BE2C (cell line): Measurements from ENCODE around the gene VEPH1.

Experiments used
- DNase-seq: peaks from one replicate; pipeline ENCODE4 v3.0.0-alpha.2; 2020
- H3K27me3 ChIP-seq: fragments of 250-450 bp; sonication (Bioruptor Pico); 2 replicates; pipeline ENCODE4 v1.5.1; 2020; ENCODE audit warnings: mild to moderate bottlenecking
- H3K36me3 ChIP-seq: fragments of 250-450 bp; sonication (Bioruptor Pico); 2 replicates; pipeline ENCODE4 v1.5.1; 2020; ENCODE audit warnings: mild to moderate bottlenecking
- H3K4me1 ChIP-seq: fragments of 250-450 bp; sonication (Bioruptor Pico); 2 replicates; pipeline ENCODE4 v1.5.1; 2020
- H3K4me3 ChIP-seq: 2 replicates; pipeline ENCODE4 v1.5.1; 2011; ENCODE audit warnings: low read depth, low read length
- H3K9me3 ChIP-seq: fragments of 250-450 bp; sonication (Bioruptor Pico); 2 replicates; pipeline ENCODE4 v1.5.1; 2020
- TF ChIP-seq, protein P1 (sequence below): IDR thresholded peaks from 2 replicates; pipeline ENCODE4 v1.5.1; 2012; ENCODE audit warnings: mild to moderate bottlenecking, low read depth, low read length

Gene VEPH1

DNA sequence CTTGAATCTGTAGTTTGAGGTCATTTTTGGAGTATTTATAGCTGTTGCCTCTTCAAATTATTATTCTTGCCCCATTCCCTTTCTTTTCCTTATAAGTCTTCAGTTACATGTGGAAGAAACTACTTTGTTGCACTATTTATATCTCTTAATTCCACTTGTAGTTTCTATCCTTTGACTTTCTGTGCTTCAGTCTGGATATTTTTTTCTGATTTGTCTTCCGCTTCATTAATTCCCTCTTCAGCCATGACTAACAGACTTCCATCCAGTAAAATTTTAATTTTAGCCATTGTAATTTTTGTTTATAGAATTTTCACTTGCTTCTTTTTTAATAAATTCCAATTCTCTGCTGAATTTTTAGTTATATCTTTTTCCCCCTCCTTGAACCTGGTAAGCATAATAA is 15.7 kb upstream of the VEPH1 start:
- TF ChIP-seq, protein P1, sequence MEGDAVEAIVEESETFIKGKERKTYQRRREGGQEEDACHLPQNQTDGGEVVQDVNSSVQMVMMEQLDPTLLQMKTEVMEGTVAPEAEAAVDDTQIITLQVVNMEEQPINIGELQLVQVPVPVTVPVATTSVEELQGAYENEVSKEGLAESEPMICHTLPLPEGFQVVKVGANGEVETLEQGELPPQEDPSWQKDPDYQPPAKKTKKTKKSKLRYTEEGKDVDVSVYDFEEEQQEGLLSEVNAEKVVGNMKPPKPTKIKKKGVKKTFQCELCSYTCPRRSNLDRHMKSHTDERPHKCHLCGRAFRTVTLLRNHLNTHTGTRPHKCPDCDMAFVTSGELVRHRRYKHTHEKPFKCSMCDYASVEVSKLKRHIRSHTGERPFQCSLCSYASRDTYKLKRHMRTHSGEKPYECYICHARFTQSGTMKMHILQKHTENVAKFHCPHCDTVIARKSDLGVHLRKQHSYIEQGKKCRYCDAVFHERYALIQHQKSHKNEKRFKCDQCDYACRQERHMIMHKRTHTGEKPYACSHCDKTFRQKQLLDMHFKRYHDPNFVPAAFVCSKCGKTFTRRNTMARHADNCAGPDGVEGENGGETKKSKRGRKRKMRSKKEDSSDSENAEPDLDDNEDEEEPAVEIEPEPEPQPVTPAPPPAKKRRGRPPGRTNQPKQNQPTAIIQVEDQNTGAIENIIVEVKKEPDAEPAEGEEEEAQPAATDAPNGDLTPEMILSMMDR = no peak
- Histone ChIP-seq H3K36me3 (no peaks in the 10 kb centered on the region), H3K27me3 (0 out of 2 replicates have a peak, but pooled peaks cover 2% of the 10 kb centered on the region), H3K4me1 (no peaks in the 10 kb centered on the region), H3K9me3 (no peaks in the 10 kb centered on the region), H3K4me3 (no peak overlapping the region)
- no peak for DNase-seq

DNA sequence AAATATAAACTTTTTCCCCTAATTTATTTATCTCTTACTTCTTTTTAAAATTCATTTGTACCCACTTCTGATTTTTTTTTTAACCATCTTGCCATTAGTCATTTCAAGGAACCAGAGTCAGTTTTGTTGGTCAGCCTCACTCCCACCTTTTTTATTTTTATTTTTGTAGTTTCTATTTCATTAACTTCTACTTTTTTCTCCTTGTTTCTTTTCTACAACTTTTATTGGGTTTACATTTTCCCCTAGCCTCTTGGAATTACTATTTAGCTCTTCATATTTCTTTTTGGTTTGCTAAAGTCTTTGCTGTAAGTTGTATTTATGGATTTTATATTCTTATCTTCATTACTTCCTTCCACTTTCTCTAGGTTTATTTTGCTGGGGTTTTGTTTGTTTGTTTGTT is 13.7 kb upstream of the VEPH1 start:
- Histone ChIP-seq H3K4me1 (no peaks in the 10 kb centered on the region), H3K9me3 (no peaks in the 10 kb centered on the region; the same call in 1 of the 2 replicates), H3K36me3 (no peaks in the 10 kb centered on the region), H3K4me3 (no peak overlapping the region), H3K27me3 (0 out of 2 replicates have a peak, but pooled peaks cover 2% of the 10 kb centered on the region)
- TF ChIP-seq, protein P1 = no peak
- no peak for DNase-seq

DNA sequence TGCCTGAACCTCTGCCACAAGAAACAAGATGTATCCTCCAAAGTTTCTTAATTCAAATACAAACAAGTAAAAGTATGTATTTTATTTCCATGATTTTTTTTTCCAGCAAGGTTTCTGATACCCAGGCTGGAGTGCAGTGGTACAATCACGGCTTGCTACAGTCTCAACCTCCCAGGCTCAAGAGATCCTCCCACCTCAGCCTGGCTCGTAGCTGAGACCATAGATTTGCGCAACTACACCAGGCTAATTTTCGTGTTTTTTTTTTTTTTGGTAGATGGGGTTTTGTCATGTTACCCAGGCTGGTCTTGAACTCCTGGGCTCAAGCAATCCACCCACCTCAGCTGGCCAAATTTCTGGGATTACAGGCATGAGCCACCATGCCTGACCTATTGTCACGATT is 12.2 kb upstream of the VEPH1 start:
- no peaks in the 10 kb centered on the region for H3K4me1 ChIP-seq
- H3K4me3 ChIP-seq = no peak overlapping the region
- TF ChIP-seq, protein P1 = no peak
- H3K9me3 ChIP-seq = no peaks in the 10 kb centered on the region; the same call in 1 of the 2 replicates
- H3K36me3 ChIP-seq = no peaks in the 10 kb centered on the region
- H3K27me3 ChIP-seq = 0 out of 2 replicates have a peak, but pooled peaks cover 2% of the 10 kb centered on the region
- DNase-seq = no peak

DNA sequence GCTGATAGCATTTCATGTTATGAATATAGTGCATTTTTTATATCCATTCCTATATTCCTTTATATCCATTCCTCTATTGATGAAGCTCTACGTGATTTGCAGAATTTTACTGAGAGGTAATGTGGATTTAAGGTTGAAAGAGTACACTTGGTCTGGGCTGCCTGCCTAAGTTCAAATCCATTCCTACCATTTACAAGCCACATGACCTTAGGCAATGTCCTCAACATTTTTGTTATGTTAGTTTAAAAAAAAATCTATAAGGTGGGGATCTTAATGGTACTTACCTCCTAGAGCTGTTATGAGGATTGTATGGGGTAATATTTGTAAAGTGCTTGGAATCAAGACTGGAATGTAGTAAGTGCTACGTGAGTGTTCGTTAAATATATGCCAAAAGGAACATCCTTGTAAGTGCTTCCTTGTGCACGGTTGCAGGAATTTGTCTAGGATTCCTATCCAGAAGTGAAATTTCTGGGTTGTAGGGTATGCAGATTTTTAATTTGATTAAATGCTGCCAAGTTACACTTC is 11.2 kb upstream of the VEPH1 start:
- TF ChIP-seq, protein P1 = no peak
- 0 out of 2 replicates have a peak, but pooled peaks cover 2% of the 10 kb centered on the region for H3K27me3 ChIP-seq
- no peaks in the 10 kb centered on the region; the same call in 1 of the 2 replicates for H3K9me3 ChIP-seq
- H3K4me1 ChIP-seq = no peaks in the 10 kb centered on the region
- no peak overlapping the region for H3K4me3 ChIP-seq
- H3K36me3 ChIP-seq = no peaks in the 10 kb centered on the region
- DNase-seq = no peak

DNA sequence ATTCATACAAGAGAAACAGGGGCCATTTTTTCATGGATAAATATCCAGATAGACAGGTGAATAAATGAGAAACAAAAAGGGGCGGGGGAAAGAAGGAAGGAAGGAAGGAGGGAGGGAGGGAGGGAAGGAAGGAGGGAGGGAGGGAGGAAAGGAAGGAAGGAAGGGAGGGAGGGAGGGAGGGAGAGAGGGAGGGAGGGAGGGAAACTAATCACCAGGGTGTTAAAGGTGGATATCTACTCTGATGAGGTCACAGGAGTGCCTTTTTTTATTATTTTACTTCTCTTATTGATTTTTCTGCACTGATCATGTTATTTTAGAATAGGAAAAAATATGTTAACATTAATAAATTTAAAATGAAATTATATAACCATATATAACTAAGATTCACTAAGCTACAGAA is 10.4 kb upstream of the VEPH1 start:
- Histone ChIP-seq H3K36me3 (no peaks in the 10 kb centered on the region), H3K4me1 (no peaks in the 10 kb centered on the region), H3K9me3 (no peaks in the 10 kb centered on the region; the same call in 1 of the 2 replicates), H3K27me3 (peaks cover 2% of the 10 kb centered on the region; the same call in 1 of the 2 replicates), H3K4me3 (no peak overlapping the region)
- TF ChIP-seq, protein P1 = no peak
- DNase-seq = no peak

DNA sequence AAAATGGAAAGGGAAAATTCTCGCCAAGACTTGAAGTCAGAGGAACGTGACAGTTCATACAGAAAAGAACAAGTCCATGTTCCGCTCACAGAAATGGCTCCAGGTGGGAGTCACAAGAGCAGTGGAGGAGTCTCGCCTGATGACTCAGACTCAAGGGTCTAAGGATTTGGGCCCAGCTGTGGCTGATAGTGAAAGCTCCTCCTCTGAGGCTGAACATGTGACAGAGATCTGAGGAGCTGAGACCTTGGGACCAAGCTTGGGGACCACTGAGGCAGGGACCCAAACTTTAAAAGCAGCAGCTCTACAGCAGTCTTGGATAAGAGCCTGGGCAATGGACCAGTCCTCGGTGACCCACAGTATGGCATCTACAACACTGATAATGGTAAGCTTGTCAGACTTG is 9.3 kb upstream of the VEPH1 start:
- no peaks in the 10 kb centered on the region; the same call in 1 of the 2 replicates for H3K9me3 ChIP-seq
- no peak overlapping the region for H3K4me3 ChIP-seq
- no peaks in the 10 kb centered on the region for H3K36me3 ChIP-seq
- DNase-seq = no peak
- H3K27me3 ChIP-seq = peaks cover 2% of the 10 kb centered on the region; the same call in 1 of the 2 replicates
- TF ChIP-seq, protein P1 = no peak
- no peaks in the 10 kb centered on the region for H3K4me1 ChIP-seq
